Measurements from ENCODE around the gene PICK1. TPM values are rescaled to one million over a fixed set of nuclear protein-coding genes. Genes with fewer than 3 reads are reported as not detected.

The PICK1 gene
- total RNA-seq, 1 experiment from 2014 or later, result 45.5 TPM

- no peaks in the 10 kb centered on the region for H3K79me2 ChIP-seq (ENCODE audit: low read length)
- no peak for TF ChIP-seq EZH2phosphoT487 (IDR thresholded peaks at IDR 0.05; ENCODE audit: borderline replicate concordance, low read length)
- TF ChIP-seq EZH2 (IDR thresholded peaks at IDR 0.05; ENCODE audit: low read length, unreplicated experiment), result no peak
- TF ChIP-seq CTCF (conservative IDR thresholded peaks at IDR 0.05; ENCODE audit: low read depth, low read length), result no peak
- no peaks in the 10 kb centered on the region for H3K36me3 ChIP-seq (ENCODE audit: low read depth, low read length)
- H2AFZ ChIP-seq (ENCODE audit: low read length), result no peak overlapping the region
- H3K9me2 ChIP-seq (replicated peaks; ENCODE audit: low read length), result no peaks in the 10 kb centered on the region
- no TSS peak for BruUV-seq (replicated peaks)
- CTCF ChIA-PET, result no interaction called here
- no peak overlapping the region for H3K9ac ChIP-seq (ENCODE audit: low read length)
- no peaks in the 10 kb centered on the region for H4K20me1 ChIP-seq (ENCODE audit: low read length)
- H3K27ac ChIP-seq (ENCODE audit: low read length), result no peak overlapping the region
- intact Hi-C loops (cut with micrococcal nuclease), result no loop called here
- no peak for ATAC-seq
- POLR2A ChIA-PET (ENCODE audit: unreplicated experiment), result interaction anchor here (1.1 kb wide), 1 partner anchor 13 kb away, joined by 4 read pairs; the partner anchor contains the start of gene PICK1
- H3F3A ChIP-seq (ENCODE audit: low read length, unreplicated experiment), result no peaks in the 10 kb centered on the region
- H3K9me3 ChIP-seq (ENCODE audit: low read length), result no peaks in the 10 kb centered on the region
- no peak overlapping the region for H3K4me2 ChIP-seq (ENCODE audit: low read length)
- no peak for DNase-seq
- H3K4me3 ChIP-seq (ENCODE audit: low read length), result no peak overlapping the region
- H3K4me1 ChIP-seq (ENCODE audit: insufficient read depth, low read length), result no peaks in the 10 kb centered on the region
- H3K27me3 ChIP-seq (ENCODE audit: low read length), result no peaks in the 10 kb centered on the region
These were observed 13.2 kb downstream of the PICK1 start for GRCh38 chr22:38070250-38070921.

DNA sequence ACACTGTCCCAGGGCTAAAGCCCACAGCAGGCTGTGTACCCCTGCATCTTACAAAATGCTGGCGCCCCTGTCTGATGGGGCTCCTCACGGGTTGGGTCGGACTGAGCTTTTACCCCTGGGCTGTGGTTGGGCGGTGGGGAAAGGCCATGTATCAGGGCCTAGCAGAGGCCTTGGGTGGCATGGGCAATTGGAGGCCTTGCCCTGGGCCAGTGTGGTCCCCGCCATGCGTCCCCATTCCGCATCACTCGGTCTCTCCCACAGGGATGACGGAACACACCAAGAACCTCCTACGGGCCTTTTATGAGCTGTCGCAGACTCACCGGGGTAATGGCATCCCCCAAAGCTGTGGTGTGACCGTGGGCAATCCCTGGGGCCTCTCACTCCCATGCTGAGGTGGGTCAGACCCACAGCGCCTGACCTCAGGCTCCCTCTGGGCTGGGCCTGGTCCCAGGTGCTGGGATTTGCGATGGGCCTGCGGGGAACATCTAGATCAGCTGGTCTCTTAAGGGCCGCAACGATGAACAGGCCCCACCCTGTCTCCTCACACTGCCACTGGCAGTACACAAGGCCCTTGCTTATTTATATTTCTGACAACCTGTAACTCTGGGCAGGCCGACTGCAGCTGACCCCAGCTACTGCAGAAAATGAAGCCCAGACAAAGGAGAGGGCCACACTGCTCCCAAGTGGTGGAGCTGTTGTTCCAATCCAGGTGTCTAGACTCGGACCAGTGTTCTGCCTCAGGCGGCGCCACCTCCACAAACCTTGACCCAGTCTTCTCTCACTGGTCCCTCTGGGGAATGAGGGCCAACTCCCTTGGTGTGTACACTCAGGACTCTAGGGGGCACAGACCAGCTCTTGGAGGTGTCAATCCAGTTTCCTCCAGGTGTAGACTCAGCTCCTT, 14.5 kb downstream of the PICK1 start:
- no peak for TF ChIP-seq EZH2phosphoT487 (IDR thresholded peaks at IDR 0.05; ENCODE audit: borderline replicate concordance, low read length)
- no peak for TF ChIP-seq EZH2 (IDR thresholded peaks at IDR 0.05; ENCODE audit: low read length, unreplicated experiment)
- TF ChIP-seq CTCF (conservative IDR thresholded peaks at IDR 0.05; ENCODE audit: low read depth, low read length), result 0 out of 2 replicates have a peak, but pooled peaks have one; percentile 8
- Histone ChIP-seq H3K36me3 (ENCODE audit: low read depth, low read length) (no peaks in the 10 kb centered on the region), H4K20me1 (ENCODE audit: low read length) (no peaks in the 10 kb centered on the region), H3K4me2 (ENCODE audit: low read length) (no peak overlapping the region), H3K79me2 (ENCODE audit: low read length) (no peaks in the 10 kb centered on the region), H3K9me3 (ENCODE audit: low read length) (no peaks in the 10 kb centered on the region), H3K9ac (ENCODE audit: low read length) (no peak overlapping the region), H3K4me1 (ENCODE audit: insufficient read depth, low read length) (no peaks in the 10 kb centered on the region), H3K27me3 (ENCODE audit: low read length) (no peaks in the 10 kb centered on the region), H3K4me3 (ENCODE audit: low read length) (no peak overlapping the region), H2AFZ (ENCODE audit: low read length) (no peak overlapping the region), H3K9me2 (replicated peaks; ENCODE audit: low read length) (no peaks in the 10 kb centered on the region), H3K27ac (ENCODE audit: low read length) (no peak overlapping the region), H3F3A (ENCODE audit: low read length, unreplicated experiment) (no peaks in the 10 kb centered on the region)
- intact Hi-C loops (cut with micrococcal nuclease), result no loop called here
- ChIA-PET CTCF (no interaction called here), POLR2A (ENCODE audit: unreplicated experiment) (no interaction called here)
- BruUV-seq (replicated peaks), result no TSS peak
- no peak for ATAC-seq
- no peak for DNase-seq

All from PC-3 (cell line).